ENCODE measurements around the gene MGAT4B.
"Not testable (repeated sequence)": the region's sequence is repeated elsewhere in the genome, so short reads cannot be mapped to it uniquely, and the experiment has no call there.

The MGAT4B gene

GRCh38 chr5:179794171-179794570 lies 12.5 kb downstream of the MGAT4B start:
- DNase-seq = no peak

DNA sequence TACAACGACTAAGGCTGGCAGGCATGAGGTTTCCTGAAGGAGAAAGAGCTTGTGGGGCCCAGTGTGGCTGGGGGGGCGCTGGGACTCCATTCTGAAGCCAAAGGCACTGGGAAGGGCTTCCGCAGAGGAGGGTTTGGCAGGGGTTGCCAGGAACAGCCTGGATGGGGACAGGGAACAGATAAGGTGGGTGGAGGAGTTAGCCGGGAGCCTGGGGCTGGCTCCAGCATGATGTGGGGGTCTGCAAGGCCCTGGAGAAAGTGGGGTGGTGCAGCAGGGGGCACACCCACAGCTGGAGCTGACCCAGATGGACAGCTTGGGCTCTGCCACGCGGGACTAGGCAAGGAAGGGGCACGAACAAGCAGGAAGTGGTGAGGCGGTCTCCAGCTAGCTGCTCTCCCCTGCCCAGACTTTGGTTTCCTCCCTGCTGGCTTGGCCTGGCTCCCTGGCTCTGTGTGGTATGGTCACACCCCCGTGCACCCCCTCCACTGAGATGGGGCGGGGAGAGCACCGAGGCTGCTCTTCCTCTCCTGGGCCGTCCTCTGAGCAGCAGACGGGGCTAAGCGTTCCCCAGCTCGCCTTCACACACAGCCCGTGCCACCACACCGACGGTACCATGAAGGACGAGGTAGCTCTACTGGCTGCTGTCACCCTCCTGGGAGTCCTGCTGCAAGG lies 13.1 kb downstream of the MGAT4B start, which contains the start of gene LTC4S:
LTC4S (plus strand) TSS at position 519 of the 672 bp plus-strand sequence; CDS start at position 614, 95 bp downstream.
- DNase-seq = no peak

DNA sequence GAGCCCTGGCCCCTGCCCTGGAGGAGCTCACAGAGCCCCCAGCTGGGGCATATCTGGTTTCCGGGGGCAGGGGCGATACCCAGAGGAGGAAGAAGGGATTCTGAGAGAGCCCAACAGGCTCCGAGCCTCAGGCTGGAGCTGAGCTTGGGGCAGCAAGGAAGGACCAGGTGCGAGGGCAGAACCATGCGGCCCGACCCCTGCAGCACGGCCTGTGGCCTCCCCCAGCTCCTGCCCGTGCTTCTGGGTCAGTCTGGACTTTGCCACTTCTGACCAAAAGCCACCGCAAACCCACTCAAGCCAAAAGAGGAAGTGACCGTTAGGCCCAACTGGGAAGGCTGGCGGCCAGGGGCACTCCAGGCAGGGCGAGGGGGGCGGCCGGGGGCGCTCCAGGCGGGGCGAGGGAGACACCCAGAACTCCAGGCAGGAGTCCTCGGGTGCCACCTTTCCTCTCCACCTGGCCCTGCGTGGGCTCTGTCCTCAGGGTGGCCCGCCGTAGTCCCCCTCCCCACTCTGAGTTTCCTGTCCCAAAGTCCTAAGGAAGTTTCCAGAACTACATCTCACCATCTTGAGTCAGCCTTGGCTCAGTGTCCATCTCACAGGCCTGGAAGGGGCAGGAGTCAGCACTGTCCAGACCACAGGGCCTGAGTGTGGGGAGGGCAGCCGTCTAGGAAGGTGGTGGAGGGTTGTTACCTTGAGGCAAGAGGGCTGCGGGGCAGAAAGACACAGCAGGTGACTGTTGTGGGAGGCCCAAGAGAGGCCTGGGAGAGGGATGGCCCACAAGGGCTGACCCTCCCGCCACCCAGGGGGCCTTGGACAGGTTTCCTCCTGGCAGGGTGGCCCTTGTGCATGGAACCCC lies 13.8 kb downstream of the MGAT4B start:
- DNase-seq = no peak

DNA sequence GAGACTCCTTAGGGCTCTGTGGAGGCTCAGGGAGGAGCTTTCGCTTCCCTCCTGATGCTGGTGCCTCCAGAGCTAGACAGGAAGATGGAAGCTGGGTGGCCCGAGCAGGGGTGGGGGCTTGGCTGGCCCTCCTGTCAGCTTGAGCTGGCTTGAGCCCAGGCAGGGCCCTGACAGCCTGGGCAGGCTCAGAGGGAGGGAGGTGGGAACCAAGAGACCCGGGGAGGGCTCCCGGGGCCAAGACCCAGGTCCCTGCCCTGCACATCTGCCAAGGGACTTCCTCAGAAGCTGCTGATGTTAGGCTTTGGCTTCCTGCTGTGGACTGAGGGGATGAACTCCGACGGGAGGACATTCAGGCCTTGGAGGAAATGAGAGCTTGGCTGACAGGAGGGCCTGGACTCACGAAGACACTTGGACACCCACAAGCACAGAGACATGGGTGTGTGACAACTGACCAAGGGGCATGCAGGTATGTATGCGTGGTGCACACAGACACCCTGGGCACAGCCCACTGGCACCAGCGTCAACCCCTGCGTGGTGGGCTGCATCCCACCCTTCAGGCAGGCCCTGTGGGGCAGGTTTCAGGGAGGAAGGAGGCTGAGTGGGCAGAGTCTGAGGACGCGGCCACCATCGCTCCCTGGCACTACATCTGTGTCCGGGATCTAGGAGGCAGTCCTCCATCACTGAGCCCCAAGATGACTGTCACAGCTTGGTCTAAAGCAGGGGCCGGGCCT lies 14.6 kb downstream of the MGAT4B start:
- no peak for DNase-seq

- DNase-seq = not testable (repeated sequence)
Observed at GRCh38 chr5:179789278-179789677, 17.4 kb downstream of the MGAT4B start.

- no peak for DNase-seq
Observed at GRCh38 chr5:179788193-179788854, 18.3 kb downstream of the MGAT4B start.

DNA sequence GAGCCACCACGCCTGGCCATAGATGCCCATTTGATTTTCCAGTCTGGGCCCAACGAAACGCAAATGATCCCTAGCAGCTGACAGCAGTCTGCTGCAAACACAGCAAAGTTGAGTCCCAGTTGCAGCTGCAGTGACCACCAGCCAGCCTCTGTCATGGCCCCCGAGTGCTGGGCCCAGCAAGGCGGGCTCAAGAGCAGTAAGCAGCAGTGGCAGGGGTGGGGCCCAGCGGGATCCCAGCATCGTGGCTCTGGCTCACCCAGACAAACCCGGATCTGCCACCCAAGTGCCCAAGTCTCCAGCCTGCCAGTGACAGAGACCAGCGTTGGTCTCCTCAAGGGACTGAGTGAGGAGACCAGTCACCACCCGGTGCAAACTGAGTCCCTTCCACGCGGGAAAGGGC lies 19.8 kb downstream of the MGAT4B start:
- no peak for DNase-seq

DNA sequence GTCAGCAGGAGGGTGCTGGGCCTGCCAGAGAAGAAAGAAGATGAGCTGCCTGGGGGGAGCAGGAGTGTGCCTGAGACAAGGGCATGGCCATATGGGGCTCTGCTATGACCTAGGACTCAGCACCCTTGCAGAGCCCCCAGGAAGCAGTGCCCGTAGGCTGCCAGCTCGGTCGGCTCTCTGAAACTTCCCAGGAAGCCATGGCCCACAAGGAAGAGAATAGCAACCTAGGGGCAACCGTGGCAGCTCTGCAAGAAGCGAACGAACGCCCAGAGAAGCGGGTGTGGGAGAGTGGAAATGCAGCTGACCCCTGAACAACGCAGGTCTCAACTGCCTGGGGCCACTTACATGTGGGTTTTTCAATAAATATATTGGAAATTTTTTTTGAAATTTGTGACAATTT lies 23.5 kb downstream of the MGAT4B start:
- no peak for DNase-seq

DNA sequence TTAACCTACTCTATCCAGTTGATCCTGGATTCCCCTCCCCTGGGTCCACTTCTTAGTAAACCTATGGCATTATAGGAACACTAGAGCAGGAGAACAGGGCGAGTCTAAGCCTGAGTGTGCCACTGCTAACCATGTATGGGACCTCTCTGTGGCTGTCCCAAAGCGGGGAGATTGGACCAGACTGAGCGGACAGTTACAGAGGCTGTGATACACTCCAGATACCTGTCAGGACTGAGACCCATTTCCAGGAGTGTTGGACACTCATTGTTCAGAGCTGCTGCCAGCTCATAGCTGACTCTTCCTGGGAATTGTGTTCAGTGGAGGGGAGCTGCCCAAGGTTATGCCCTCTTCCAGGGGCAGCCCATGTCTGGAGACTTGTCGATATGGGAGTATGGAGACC lies 24.8 kb downstream of the MGAT4B start:
- no peak for DNase-seq

- DNase-seq = no peak
Observed at GRCh38 chr5:179780362-179780761, 26.3 kb downstream of the MGAT4B start.

DNA sequence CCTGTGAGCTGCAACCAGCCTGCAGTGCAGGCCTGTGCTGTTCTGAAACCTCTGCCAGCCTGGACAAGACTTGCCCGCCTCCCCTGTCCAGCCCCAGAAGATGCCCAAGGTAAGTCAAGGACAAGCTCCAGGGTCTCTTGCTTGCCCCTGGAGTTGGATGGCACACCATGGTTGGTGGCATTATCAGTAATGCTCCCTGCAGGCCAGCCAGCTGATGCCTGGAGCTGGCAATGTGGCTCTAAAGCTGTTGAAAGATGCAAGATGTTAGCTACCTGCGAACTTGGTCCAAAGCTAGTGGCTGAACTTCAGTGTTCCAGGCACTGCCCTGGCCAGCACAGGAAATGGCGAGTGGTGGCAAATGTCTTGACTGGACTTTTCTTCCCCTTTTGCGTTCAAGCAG lies 26.8 kb downstream of the MGAT4B start:
- no peak for DNase-seq

GRCh38 chr5:179778591-179778990 lies 28.1 kb downstream of the MGAT4B start:
- DNase-seq = no peak

- no peak for DNase-seq
Observed at GRCh38 chr5:179777909-179778308, 28.8 kb downstream of the MGAT4B start.

- DNase-seq = no peak
Observed at GRCh38 chr5:179777456-179777855, 29.2 kb downstream of the MGAT4B start.

GRCh38 chr5:179776411-179776938 lies 30.2 kb downstream of the MGAT4B start:
- no peak for DNase-seq

DNA sequence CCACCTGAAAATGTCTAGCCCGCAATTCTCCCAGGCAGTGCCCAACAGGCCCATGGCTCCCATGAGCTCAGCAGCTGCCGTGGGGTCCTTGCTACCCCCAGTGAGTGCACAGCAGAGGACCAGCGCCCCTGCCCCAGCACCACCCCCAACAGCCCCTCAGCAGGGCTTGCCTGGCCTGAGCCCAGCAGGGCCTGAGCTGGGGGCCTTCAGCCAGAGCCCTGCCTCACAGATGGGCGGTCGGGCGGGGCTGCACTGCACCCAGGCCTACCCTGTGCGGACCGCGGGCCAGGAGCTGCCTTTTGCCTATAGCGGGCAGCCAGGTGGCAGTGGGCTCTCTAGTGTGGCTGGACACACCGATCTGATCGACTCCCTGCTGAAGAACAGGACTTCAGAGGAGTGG lies 32.2 kb downstream of the MGAT4B start:
- no peak for DNase-seq

GRCh38 chr5:179773686-179774040 lies 33.0 kb downstream of the MGAT4B start:
- no peak for DNase-seq

GRCh38 chr5:179772351-179772750 lies 34.3 kb downstream of the MGAT4B start:
- no peak for DNase-seq

DNA sequence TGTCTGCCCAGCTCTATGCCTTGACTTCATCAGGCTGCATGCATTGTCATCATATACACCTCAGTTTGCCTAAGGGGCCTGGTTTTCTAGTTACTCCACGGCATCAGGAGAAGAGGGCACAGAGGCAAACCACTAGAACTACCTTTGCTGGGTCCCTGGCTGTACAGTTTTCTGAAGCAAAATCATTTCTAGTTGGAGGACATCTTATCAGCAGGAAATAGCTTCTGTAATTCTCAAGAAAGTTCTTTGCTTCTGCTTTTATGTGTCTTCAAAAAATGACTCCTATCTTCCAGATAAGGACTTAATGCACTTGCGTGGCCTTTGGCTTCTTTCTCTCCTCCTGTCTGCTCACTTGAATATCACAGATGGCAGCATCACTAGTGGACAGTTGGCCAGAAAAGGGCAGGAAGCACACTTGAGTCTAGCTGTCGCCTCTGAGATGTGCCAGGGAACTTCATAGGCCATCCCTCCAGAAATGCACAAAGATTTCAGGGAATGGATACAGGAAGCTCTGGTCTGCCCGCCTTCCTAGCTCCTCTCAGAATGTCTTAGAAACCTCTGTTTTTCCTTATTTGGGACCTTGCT lies 35.3 kb downstream of the MGAT4B start:
- DNase-seq = no peak

GRCh38 chr5:179769796-179770195 lies 36.9 kb downstream of the MGAT4B start:
- DNase-seq = no peak

- DNase-seq = no peak
Observed at GRCh38 chr5:179769271-179769670, 37.4 kb downstream of the MGAT4B start.

- DNase-seq = no peak
Observed at GRCh38 chr5:179768326-179769085, 38.2 kb downstream of the MGAT4B start.
